Fibroblast of skin of left biceps (primary cell): ENCODE results near the gene CCL16.
"Not testable (repeated sequence)": the region's sequence is repeated elsewhere in the genome, so short reads cannot be mapped to it uniquely, and the experiment has no call there.

Experiments
- DNase-seq, 2 experiments: peaks; one replicate each; pipeline ENCODE4 v3.0.0-alpha.2; 2013; ENCODE audit warnings: low read depth in 2 of 2

The CCL16 gene

GRCh38 chr17:35981246-35981645 is at the start of gene CCL16:
Gene CCL16, minus strand, starts transcription at chr17:35981497. Its CDS starts 77 bp downstream, at chr17:35981420.
- DNase-seq: no peak

- DNase-seq: no peak
Observed at GRCh38 chr17:36030956-36031355, 49.7 kb upstream of the CCL16 start.

GRCh38 chr17:36027761-36028160 is 46.5 kb upstream of the CCL16 start:
- DNase-seq: no peak

GRCh38 chr17:36024106-36024869 is 43.0 kb upstream of the CCL16 start:
- no peak for DNase-seq

- no peak for DNase-seq
Observed at GRCh38 chr17:36019423-36019822, 38.1 kb upstream of the CCL16 start.

GRCh38 chr17:36017799-36018198 is 36.5 kb upstream of the CCL16 start, which contains the start of gene CCL23:
Gene CCL23, minus strand, starts transcription at chr17:36017972. Its CDS starts 75 bp downstream, at chr17:36017897.
- no peak for DNase-seq

- DNase-seq: no peak
Observed at GRCh38 chr17:36016555-36016954, 35.3 kb upstream of the CCL16 start.

- DNase-seq: not testable (repeated sequence)
Observed at GRCh38 chr17:36015895-36016294, 34.6 kb upstream of the CCL16 start.

GRCh38 chr17:36014946-36015345 is 33.6 kb upstream of the CCL16 start:
- no peak for DNase-seq

GRCh38 chr17:36011201-36011600 is 29.9 kb upstream of the CCL16 start:
- DNase-seq: no peak

- no peak for DNase-seq
Observed at GRCh38 chr17:36008998-36009665, 27.8 kb upstream of the CCL16 start.

- no peak for DNase-seq
Observed at GRCh38 chr17:36004594-36005108, 23.4 kb upstream of the CCL16 start.

- no peak for DNase-seq
Observed at GRCh38 chr17:36002631-36003030, 21.3 kb upstream of the CCL16 start.

- no peak for DNase-seq
Observed at GRCh38 chr17:36001862-36002603, 20.7 kb upstream of the CCL16 start.

GRCh38 chr17:36001110-36001771 is 19.9 kb upstream of the CCL16 start, which contains the start of gene CCL15:
Gene CCL15, minus strand, starts transcription at chr17:36001553. Its CDS starts 61 bp downstream, at chr17:36001492.
- DNase-seq: no peak

GRCh38 chr17:36000732-36001109 is 19.4 kb upstream of the CCL16 start:
- no peak for DNase-seq

GRCh38 chr17:35998756-35999155 is 17.5 kb upstream of the CCL16 start:
- DNase-seq: no peak

GRCh38 chr17:35998018-35998545 is 16.8 kb upstream of the CCL16 start:
- no peak for DNase-seq

- not testable (repeated sequence) for DNase-seq
Observed at GRCh38 chr17:35995346-35995745, 14.0 kb upstream of the CCL16 start.

GRCh38 chr17:35991075-35991474 is 9.8 kb upstream of the CCL16 start:
- no peak for DNase-seq

GRCh38 chr17:35988164-35988563 is 6.9 kb upstream of the CCL16 start:
- DNase-seq: no peak
